NCI-H1930 (cell line): Measurements from ENCODE around the gene CLEC4M.
"Not testable (repeated sequence)": the region's sequence is repeated elsewhere in the genome, so short reads cannot be mapped to it uniquely, and the experiment has no call there.

Source experiments
- DNase-seq, 2 experiments: peaks; one replicate each; lab custom pipeline; 2025; lab: John Stamatoyannopoulos, UW

Gene CLEC4M

DNA sequence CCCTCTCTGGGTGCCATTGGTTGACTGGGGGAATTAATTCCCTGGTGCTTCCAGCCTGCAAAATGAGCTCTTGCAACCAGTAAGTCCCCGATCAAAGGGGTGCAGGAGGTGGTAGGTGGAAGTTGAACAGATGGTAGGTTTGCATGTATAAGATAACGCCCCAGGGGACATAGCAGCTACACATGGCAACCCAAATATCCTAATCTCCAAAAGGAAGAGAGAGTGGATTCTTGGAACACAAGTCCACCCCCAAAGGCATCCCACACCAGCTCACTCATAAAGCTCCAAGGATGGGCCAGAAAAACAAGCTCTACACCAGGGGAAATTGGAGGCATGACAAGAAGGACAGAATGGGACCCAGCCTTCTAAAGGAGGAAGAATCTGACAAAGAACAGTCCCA is 20.5 kb upstream of the CLEC4M start:
- no peak for DNase-seq

GRCh38 chr19:7742991-7743390 is 20.1 kb upstream of the CLEC4M start:
- DNase-seq, result no peak

- no peak for DNase-seq
Observed at GRCh38 chr19:7743425-7743841, 19.6 kb upstream of the CLEC4M start.

DNA sequence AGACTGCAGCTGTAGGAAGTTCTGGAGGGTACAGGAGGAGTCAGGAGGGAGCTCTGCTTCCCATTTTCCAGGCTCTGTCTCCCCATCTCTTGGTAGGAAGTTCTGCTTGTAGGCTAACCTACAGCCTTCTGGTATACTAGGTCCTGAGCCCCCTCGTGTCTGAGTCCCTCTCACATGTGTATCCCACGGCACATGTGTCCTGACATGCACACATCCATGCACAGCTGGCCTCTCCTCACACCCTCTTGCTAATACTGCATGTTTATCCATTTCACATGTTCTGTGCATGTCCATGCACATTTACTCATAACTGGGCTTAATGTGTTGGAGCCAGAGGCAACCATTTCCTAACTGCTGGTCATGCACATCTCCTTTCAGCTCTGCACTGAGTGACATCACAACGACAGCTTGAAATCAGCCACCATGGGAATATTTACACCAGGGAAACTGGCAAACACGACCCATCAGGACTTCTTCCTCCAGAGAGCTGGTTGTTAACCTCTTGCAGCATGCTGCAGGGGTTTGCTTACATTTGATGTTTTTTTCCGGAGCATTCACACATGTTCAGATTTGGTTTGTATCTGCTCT is 18.8 kb upstream of the CLEC4M start:
- no peak for DNase-seq

GRCh38 chr19:7744871-7745650 is 18.0 kb upstream of the CLEC4M start:
- DNase-seq, result no peak

GRCh38 chr19:7746306-7746705 is 16.7 kb upstream of the CLEC4M start:
- not testable (repeated sequence) for DNase-seq

DNA sequence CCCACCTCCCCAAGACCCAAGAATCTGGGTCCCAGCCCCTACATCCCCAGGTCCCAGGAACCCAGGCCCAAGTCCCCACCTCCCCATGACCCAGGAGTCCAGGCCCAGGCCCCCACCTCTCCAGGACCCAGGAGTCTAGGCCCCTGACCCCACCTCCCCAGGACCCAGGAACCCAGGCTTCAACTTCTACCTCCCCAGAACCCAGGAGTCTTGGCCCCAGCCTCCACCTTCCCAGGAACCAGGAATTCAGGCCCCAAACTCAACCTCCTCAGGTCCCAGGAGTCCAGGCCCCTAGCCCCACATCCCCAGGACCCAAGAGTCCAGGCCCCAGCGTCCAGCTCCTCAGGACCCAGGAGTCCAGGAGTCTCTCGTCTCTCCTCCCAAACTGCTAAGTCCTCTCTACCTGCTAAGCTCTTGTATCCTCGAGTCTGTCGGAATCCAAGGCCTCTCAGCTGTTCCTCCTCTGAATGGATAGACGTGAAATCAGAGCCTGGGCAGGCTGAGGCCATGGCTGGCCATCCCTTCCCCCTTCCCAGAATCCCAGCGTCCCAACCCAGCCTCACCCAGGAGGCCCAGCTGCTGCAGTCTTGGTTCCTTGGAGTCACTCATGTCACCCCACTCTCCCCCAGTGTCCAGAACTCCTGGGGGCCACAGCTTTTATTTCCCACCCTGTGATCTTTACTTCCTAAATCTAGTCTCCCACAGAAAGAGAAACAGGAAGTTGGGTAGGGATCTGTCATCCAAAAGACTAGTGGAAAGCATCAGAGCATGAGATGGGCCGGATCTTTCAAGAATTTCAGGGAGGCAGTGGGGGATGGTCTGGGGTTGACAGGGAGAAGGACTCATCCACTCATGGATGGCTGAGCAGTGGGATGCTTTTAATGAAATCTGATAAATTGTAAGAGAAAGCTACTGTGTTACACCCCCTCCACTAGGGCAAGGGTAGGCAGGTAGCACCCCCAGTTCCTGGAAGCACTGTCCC is 15.8 kb upstream of the CLEC4M start, which contains the start of gene CD209:
CD209 (minus strand) TSS at position 632 of the 982 bp plus-strand sequence; CDS start at position 609, 23 bp downstream.
- DNase-seq, result no peak

DNA sequence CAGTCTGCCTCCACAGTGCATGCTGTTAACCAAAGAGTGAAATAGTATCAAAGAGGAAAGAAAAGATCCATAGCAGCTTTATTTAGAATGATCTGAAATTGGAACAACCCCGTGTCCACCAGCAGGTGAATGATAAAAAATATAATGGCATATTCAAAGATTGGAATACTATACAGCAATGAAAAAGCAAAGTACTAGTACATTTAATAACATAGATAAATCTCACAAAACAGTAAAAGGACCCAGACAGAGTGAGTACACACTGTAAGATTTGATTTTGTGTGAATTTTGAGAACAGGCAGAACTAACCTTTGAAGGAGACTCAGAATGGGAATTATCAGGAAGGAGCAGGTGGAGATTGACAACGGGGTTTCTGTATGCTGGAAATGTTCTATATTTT is 14.9 kb upstream of the CLEC4M start:
- DNase-seq, result no peak

- peak in 1 of 2 experiments; percentile 6 for DNase-seq
Observed at GRCh38 chr19:7748756-7749155, 14.3 kb upstream of the CLEC4M start.

DNA sequence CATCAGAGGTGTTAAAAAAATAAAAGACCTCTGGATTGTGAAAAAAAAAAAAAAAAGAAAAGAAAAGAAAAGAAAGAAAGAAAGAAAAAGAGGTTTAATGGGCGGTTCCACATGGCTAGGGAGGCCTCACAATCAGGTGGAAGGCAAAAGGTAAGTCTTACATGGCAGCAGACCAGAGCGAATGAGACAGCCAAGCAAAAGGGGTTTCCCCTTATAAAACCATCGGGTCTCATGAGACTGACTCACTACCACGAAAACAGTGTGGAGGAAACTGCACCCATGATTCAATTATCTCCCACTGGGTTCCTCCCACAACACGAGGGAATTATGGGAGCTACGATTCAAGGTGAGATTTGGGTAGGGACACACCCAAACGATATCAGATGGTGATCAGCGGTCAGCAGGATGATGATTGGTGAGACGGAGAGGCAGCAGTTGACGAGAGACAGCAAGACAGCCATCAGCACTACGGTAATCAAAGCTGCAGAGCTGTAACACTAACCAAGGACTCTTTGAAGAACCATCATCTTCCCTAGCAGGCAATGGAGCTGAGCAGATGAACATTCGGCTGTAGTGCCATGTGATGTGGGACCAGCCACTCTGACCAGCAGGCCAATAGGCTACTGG is 11.8 kb upstream of the CLEC4M start:
- DNase-seq, result no peak

DNA sequence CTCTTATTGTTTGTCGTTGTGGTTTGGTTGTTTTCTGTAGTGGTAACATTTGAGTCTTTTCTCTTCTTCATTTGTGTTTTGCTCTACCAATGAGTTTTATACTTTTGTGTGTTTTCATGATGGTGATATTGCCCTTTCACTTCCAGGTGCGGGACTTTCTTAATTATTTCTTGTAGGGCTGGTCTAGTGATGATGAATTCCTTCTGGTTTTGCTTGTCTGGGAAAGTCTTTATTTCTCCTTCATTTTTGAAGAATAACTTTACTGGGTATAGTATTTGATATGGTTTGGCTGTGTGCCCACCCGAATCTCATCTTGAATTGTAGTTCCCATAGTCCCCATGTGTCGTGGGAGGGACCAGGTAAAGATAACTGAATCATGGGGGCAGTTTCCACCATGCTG is 6.8 kb upstream of the CLEC4M start:
- no peak for DNase-seq

DNA sequence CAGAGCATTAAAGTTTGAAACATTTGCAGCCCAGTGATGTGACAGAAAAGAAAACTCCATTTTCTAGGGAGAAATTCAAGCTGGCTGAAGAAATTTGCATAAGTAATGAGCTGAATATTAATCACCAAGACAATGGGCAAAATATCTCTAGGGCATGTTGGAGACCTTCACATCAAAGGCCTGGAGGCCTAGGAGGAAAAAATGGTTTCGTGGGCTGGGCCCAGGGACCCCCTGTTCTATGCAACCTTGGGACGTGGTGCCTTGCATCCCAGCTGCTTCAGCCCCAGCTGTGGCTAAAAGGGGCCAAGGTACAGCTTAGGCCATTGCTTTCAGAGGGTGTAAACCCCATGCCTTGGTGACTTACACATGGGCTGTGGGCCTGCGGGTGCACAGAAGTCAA is 5.7 kb upstream of the CLEC4M start:
- no peak for DNase-seq

DNA sequence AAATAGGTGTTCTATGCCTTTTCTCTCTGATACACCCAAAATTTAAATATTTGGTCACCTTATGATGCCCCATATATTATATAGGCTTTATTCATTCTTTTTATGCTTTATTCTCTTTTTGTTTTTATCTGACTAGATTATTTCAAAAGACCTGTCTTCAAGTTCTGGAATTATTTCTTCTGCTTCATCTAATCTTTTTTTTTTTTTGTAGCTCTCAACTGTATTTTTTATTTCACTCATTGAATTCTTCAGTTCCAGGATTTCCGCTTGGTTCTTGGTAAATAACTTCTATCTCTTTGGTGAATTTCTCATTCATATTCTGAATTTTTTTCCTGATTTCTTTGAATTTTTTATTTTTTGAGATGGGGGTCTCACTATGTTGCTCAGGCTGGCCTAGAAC is 3.9 kb upstream of the CLEC4M start:
- no peak for DNase-seq

DNA sequence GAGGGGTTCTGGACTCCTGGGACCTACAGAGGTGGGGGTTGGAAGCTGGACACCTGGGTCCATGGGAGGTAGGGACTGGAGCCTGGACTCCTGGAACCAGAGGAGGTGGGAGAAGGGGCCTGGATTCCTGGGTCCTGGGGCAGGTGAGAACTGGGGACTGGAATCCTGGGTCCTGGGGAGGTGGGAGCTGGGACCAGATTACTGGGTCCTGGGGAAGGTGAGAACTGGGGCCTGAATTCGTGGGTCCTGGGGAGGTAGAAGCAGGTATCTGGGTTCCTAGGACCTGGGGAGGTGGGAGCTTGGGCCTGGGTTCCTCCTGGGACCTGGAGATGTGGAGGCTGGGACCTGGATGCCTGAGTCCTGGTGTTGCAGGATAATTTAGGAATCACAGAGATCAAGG is 653 bp downstream of the CLEC4M start:
- DNase-seq, result no peak

DNA sequence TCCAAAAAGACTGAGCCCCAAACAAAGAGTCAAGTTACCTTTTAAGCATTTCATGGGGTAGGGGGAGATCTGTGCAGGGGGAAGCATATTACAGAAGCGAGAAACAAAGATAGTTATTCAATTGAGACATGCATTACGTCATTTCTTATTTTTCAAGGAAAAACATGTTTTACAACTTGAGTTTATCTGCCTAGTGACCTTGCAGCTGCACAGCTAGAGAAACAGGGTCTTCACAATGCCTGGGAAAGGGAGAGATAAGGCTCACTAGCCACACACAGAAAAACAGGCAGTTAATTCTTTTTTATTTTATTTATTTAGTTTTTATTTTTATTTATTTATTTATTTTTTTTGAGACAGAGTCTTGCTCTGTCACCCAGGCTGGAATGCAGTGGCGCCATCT is 1.1 kb downstream of the CLEC4M start:
- DNase-seq, result not testable (repeated sequence)

GRCh38 chr19:7765043-7765442 is 2.0 kb downstream of the CLEC4M start:
- DNase-seq, result not testable (repeated sequence)

GRCh38 chr19:7766535-7766934 is 3.5 kb downstream of the CLEC4M start:
- no peak for DNase-seq

DNA sequence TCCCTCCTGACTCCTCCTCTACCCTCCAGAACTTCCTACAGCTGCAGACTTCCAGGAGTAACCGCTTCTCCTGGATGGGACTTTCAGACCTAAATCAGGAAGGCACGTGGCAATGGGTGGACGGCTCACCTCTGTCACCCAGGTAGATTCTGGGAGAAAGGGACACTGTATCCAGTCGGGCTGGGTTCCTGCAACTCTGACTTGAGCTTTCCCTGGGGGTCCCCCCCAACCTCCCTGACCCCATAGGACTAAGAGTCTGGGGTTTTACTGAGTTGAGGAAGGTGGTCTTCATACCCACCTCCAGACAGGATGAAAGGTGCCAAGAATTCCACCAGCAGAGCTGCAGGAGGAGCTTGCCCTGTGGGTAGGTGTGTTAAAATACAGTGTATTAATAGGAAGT is 4.4 kb downstream of the CLEC4M start:
- DNase-seq, result no peak

GRCh38 chr19:7769171-7769570 is 6.1 kb downstream of the CLEC4M start:
- no peak for DNase-seq

DNA sequence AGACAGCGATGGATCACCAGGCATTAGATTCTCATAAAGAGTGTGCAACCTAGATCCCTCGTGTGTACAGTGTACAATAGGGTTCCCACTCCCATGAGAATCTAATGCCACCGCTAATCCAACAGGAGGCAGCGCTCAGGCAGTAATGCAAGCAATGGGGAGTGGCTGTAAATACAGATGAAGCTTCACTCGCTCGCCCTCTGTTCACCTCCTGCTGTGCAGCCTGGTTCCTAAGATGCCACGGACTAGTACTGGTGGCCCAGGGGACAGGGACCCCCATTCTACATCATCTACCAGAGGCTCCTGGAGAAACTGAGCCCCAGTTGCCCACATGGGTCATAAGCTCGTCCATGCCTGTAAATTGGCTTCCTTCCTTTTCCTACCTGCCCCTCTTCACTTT is 8.0 kb downstream of the CLEC4M start:
- no peak for DNase-seq

DNA sequence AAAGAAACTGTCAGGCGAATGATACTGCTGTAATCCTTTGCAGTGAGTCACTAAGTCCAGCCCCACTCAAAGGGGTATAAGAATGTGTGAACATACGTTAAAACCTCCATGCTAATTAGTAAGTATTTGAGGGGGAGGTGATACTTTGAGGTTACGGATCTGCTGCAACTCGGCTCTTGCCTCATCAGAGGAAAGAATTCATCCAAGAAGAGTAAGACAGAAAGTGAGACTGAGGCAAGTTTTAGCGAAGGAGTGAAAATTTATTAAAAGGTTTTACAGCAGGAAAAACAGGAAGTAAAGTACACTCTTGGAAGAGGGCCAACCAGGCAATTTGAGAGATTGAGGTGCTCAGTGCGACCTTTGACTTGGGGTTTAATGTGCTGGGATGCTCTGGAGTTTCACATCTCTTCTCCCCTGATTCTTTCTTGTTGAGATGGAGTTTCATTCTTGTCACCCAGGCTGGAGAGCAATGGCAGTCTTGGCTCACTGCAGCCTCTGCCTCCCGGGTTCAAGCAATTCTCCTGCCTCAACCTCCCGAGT is 9.8 kb downstream of the CLEC4M start:
- no peak for DNase-seq

DNA sequence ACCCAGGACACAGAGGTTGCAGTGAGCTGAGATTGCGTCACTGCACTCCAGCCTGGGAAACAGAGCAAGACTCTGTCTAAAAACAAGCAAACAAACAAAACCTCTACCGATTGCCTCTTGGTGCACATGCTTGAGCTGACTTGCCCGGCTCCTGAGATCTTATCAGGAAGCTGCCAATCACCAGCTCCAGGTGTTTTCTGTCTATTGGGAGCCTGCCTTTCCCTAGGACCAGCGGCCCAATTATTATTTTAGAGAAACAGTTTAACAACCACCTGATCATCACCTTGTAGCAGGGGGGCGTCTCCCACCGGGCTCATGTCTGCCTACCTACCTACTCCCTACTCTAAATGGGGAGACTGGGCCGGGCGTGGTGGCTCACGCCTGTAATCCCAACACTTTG is 10.8 kb downstream of the CLEC4M start:
- DNase-seq, result no peak
